K562 (cell line): Measurements from ENCODE around the gene HADHB. TPM values are rescaled to one million over a fixed set of nuclear protein-coding genes. Genes with fewer than 3 reads are reported as not detected.

ENCODE experiments used
- CAMTA2 ChIP-seq: fragments of 250-450 bp; sonication (Bioruptor Pico); conservative IDR thresholded peaks from 2 replicates; pipeline ENCODE4 v1.5.1; 2022
- GABPB1 ChIP-seq: sonication (generic); formaldehyde crosslinking; IDR thresholded peaks from 2 replicates; pipeline ENCODE4 v1.8.0; 2022; ENCODE audit warnings: mild to moderate bottlenecking, missing genetic modification reagents
- HMG20A ChIP-seq: fragments of 450-650 bp; formaldehyde crosslinking; conservative IDR thresholded peaks from 2 replicates; pipeline ENCODE4 v1.4.0; 2020; ENCODE audit warnings: mild to moderate bottlenecking, mixed read lengths
- MTA3 ChIP-seq: fragments of 450-650 bp; formaldehyde crosslinking; IDR thresholded peaks from 2 replicates; pipeline ENCODE4 v1.6.1; 2017; ENCODE audit warnings: mild to moderate bottlenecking, borderline replicate concordance
- NFE2 ChIP-seq: IDR thresholded peaks from 2 replicates; pipeline ENCODE4 v1.6.1; 2014; ENCODE audit warnings: antibody characterized with exemption, low read depth
- NR1H2 ChIP-seq: sonication (generic); formaldehyde crosslinking; IDR thresholded peaks from 2 replicates; pipeline ENCODE4 v1.4.0; 2020; ENCODE audit warnings: mild to moderate bottlenecking, missing genetic modification reagents
- POLR2B ChIP-seq: fragments of 450-650 bp; IDR thresholded peaks from 2 replicates; pipeline ENCODE4 v1.6.1; 2018; ENCODE audit warnings: low read depth; ENCODE audit not compliant: partially characterized antibody
- RBM22 ChIP-seq: fragments of 200-400 bp; formaldehyde crosslinking; IDR thresholded peaks from 2 replicates; pipeline ENCODE4 v1.6.1; 2018; ENCODE audit warnings: low read length, low read depth; ENCODE audit not compliant: poor library complexity, severe bottlenecking
- RERE ChIP-seq: sonication (generic); formaldehyde crosslinking; IDR thresholded peaks from 2 replicates; pipeline ENCODE4 v1.8.0; 2023; ENCODE audit warnings: missing genetic modification reagents, mild to moderate bottlenecking, borderline replicate concordance
- U2AF1 ChIP-seq: fragments of 200-400 bp; formaldehyde crosslinking; optimal IDR thresholded peaks from 2 replicates; pipeline ENCODE3; 2017; ENCODE audit warnings: mild to moderate bottlenecking, low read depth, low read length, moderate library complexity
- ZBTB17 ChIP-seq: fragments of 450-650 bp; formaldehyde crosslinking; IDR thresholded peaks from 2 replicates; pipeline ENCODE4 v1.4.0; 2020; ENCODE audit warnings: mild to moderate bottlenecking
- ZBTB8A ChIP-seq: fragments of 450-650 bp; IDR thresholded peaks from 2 replicates; pipeline ENCODE4 v1.6.1; 2018; ENCODE audit warnings: mild to moderate bottlenecking, moderate library complexity; ENCODE audit not compliant: partially characterized antibody
- ZSCAN29 ChIP-seq: fragments of 450-650 bp; IDR thresholded peaks from 2 replicates; pipeline ENCODE4 v1.6.1; 2017
- polyA plus RNA-seq, 8 experiments: library from polyadenylated mRNA; depleted of rRNA in 4 of 8; stranded (reverse) in 5 of 8; unstranded in 3 of 8; fragments of >200 nt; fragmentation: Nextera tagmentation in 2 of 8; fragmentation: Illumina TruSeq in 1 of 8; extraction: Ambion mirVana in 2 of 8; extraction: Trizol in 1 of 8; gene quantifications; 2 replicates each; pipeline versions ENCODE4 v1.2.1 to v1.2.3, GENCODE V29; 2011 to 2014; ENCODE audit warnings: inconsistent platforms in 1 of 8, missing spikeins in 1 of 8
- total RNA-seq, 7 experiments: library from RNA; depleted of rRNA in 6 of 7; stranded (reverse); fragments of >200 nt in 6 of 7; fragmentation: Illumina TruSeq in 2 of 7; extraction: Trizol in 2 of 7; gene quantifications; 2 replicates each; pipeline versions ENCODE4 v1.2.1 to v1.2.3, GENCODE V29; 2011 to 2021; ENCODE audit warnings: low replicate concordance in 1 of 7
- TF ChIP-seq, protein P1 (sequence below): fragments of 200-800 bp; sonication (Bioruptor generic); IDR thresholded peaks from 2 replicates; pipeline ENCODE4 v1.6.1; 2017; ENCODE audit warnings: missing genetic modification characterization, missing compliant biosample characterization
- TF ChIP-seq, protein P2 (sequence below): fragments of 250-450 bp; sonication (Bioruptor Pico); IDR thresholded peaks from 2 replicates; pipeline ENCODE4 v1.9.0; 2021; ENCODE audit warnings: mild to moderate bottlenecking
- TF ChIP-seq, protein P3 (sequence below), 2 experiments: fragments of 450-650 bp; conservative IDR thresholded peaks; 2 replicates each; pipeline ENCODE4 v1.6.1; 2017; ENCODE audit warnings: mild to moderate bottlenecking in 2 of 2, moderate library complexity in 2 of 2
- TF ChIP-seq, protein P4 (sequence below), 2 experiments: fragments of 200-800 bp in 1 of 2; sonication (Bioruptor generic) in 1 of 2; sonication (generic) in 1 of 2; formaldehyde crosslinking in 1 of 2; IDR thresholded peaks in 1 of 2; conservative IDR thresholded peaks in 1 of 2; 2 replicates each; pipeline versions ENCODE4 v1.5.0 to v1.6.1; 2016 to 2020; ENCODE audit warnings: missing compliant biosample characterization in 1 of 2, missing genetic modification characterization in 1 of 2, missing genetic modification reagents in 1 of 2

HADHB gene
- total and polyA plus RNA-seq, 9 of the 15 experiments (the other 6 are each of a cell fraction or from before 2014, with no cell fraction given) = 67.3 to 199 (median 100) TPM

DNA sequence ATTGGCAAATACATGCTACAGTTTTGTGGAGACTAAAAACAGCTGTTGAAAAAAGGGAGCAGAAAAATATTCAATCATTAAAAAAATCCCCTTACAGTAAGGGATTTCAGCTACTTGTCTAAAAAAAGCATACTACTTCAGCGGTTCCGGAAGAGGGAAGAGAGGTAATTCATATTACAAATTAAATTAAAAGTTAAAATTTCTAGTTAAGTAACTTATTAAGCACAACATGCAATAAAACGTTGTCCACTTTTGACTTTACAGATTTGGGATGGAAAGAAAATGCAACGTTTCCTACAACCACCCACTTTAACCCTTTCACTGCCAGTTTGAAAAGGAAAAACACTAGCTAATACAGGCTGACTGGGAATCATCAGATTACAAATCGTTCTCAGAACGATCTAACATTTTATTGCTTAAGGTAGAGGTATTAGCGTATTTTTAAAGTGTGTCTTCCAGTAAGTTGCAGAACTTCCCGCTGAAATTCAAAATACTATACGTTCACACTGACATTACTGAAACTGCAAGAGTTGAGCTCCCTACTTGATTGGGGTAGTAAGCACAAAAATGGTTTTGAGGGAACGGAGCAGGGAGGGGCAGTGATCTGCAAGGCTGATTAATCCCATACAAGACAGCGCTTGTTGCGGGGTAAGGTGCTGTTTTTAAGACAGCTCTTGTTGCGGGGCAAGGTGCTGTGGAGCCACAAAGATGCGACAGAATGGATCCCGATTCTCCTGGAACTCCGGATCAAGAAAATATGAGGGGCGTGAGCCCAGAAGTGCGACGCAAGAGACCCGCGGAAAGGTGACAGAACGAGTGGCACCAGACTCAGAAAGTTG is 1.1 kb upstream of the HADHB start (continued):
- TF ChIP-seq RBM22 (no peak), MTA3 (no peak), POLR2B (no peak), RERE (CRISPR knock-in tag) (no peak), ZSCAN29 (no peak), U2AF1 (no peak), NFE2 (no peak), ZBTB8A (no peak), CAMTA2 (CRISPR knock-in tag) (no peak), NR1H2 (no peak), ZBTB17 (no peak), GABPB1 (CRISPR knock-in tag) (0 out of 2 replicates have a peak, but pooled peaks have one; percentile 29), HMG20A (CRISPR knock-in tag) (no peak)
- TF ChIP-seq, protein P1, sequence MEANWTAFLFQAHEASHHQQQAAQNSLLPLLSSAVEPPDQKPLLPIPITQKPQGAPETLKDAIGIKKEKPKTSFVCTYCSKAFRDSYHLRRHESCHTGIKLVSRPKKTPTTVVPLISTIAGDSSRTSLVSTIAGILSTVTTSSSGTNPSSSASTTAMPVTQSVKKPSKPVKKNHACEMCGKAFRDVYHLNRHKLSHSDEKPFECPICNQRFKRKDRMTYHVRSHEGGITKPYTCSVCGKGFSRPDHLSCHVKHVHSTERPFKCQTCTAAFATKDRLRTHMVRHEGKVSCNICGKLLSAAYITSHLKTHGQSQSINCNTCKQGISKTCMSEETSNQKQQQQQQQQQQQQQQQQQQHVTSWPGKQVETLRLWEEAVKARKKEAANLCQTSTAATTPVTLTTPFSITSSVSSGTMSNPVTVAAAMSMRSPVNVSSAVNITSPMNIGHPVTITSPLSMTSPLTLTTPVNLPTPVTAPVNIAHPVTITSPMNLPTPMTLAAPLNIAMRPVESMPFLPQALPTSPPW (CRISPR knock-in tag) = no peak
- TF ChIP-seq, protein P2, sequence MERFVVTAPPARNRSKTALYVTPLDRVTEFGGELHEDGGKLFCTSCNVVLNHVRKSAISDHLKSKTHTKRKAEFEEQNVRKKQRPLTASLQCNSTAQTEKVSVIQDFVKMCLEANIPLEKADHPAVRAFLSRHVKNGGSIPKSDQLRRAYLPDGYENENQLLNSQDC = no peak
- TF ChIP-seq, protein P3, sequence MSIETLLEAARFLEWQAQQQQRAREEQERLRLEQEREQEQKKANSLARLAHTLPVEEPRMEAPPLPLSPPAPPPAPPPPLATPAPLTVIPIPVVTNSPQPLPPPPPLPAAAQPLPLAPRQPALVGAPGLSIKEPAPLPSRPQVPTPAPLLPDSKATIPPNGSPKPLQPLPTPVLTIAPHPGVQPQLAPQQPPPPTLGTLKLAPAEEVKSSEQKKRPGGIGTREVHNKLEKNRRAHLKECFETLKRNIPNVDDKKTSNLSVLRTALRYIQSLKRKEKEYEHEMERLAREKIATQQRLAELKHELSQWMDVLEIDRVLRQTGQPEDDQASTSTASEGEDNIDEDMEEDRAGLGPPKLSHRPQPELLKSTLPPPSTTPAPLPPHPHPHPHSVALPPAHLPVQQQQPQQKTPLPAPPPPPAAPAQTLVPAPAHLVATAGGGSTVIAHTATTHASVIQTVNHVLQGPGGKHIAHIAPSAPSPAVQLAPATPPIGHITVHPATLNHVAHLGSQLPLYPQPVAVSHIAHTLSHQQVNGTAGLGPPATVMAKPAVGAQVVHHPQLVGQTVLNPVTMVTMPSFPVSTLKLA (conservative IDR thresholded peaks at IDR 0.05) = no peak
- TF ChIP-seq, protein P4, sequence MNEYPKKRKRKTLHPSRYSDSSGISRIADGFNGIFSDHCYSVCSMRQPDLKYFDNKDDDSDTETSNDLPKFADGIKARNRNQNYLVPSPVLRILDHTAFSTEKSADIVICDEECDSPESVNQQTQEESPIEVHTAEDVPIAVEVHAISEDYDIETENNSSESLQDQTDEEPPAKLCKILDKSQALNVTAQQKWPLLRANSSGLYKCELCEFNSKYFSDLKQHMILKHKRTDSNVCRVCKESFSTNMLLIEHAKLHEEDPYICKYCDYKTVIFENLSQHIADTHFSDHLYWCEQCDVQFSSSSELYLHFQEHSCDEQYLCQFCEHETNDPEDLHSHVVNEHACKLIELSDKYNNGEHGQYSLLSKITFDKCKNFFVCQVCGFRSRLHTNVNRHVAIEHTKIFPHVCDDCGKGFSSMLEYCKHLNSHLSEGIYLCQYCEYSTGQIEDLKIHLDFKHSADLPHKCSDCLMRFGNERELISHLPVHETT (CRISPR knock-in tag; conservative IDR thresholded peaks at IDR 0.05 in 1 of 2, IDR thresholded peaks at IDR 0.05 in 1 of 2) = no peak
